Hepatocyte (in vitro differentiated cells): ENCODE measurements around the gene SRGAP2B.
"Not testable (repeated sequence)": the region's sequence is repeated elsewhere in the genome, so short reads cannot be mapped to it uniquely, and the experiment has no call there.

Experiments
- EZH2phosphoT487 ChIP-seq: fragments of 200-600 bp; sonication (generic); IDR thresholded peaks from one replicate; pipeline ENCODE4 v1.6.1; 2018; ENCODE audit warnings: antibody characterized with exemption, mild to moderate bottlenecking, low read depth, moderate library complexity; ENCODE audit not compliant: unreplicated experiment, severe bottlenecking
- TF ChIP-seq, protein P1 (sequence below): fragments of 200-600 bp; sonication (generic); IDR thresholded peaks from 2 replicates; pipeline ENCODE4 v1.5.1; 2016; ENCODE audit warnings: antibody characterized with exemption, mild to moderate bottlenecking; ENCODE audit not compliant: poor library complexity

DNA sequence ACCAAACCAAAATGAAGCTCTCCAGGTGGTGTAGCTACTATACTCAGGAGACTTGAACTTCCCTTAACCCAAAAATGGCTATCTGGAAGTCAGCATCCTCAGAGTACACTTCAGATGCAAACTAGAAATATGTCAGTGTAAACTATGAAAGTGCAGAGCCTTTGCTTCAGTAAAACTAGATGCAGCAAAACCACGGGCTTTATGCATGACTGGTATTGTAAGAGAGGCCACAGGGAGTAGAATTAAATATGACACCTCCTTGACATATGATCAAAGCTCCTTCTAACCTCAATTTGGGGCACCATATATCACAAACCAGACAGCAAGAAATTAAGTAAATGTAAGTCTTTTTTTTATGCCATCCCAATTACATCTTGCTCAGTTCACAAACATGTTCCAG, 47.6 kb downstream of the SRGAP2B start:
- TF ChIP-seq EZH2phosphoT487 = not testable (repeated sequence)
- TF ChIP-seq, protein P1, sequence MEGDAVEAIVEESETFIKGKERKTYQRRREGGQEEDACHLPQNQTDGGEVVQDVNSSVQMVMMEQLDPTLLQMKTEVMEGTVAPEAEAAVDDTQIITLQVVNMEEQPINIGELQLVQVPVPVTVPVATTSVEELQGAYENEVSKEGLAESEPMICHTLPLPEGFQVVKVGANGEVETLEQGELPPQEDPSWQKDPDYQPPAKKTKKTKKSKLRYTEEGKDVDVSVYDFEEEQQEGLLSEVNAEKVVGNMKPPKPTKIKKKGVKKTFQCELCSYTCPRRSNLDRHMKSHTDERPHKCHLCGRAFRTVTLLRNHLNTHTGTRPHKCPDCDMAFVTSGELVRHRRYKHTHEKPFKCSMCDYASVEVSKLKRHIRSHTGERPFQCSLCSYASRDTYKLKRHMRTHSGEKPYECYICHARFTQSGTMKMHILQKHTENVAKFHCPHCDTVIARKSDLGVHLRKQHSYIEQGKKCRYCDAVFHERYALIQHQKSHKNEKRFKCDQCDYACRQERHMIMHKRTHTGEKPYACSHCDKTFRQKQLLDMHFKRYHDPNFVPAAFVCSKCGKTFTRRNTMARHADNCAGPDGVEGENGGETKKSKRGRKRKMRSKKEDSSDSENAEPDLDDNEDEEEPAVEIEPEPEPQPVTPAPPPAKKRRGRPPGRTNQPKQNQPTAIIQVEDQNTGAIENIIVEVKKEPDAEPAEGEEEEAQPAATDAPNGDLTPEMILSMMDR = not testable (repeated sequence)
